Suprapubic skin (tissue), 4 donors: Measurements from ENCODE around the gene KRT27.

ENCODE experiments used
- POLR2A ChIP-seq, 2 donors: fragments of 450-650 bp; IDR thresholded peaks; one replicate each; pipeline ENCODE4 v1.6.1; 2017; ENCODE audit warnings: antibody characterized with exemption in 2 of 2, mild to moderate bottlenecking in 2 of 2, moderate library complexity in 2 of 2
- POLR2AphosphoS5 ChIP-seq, 3 donors: sonication (generic); formaldehyde crosslinking; IDR thresholded peaks; one replicate each; pipeline ENCODE4 v1.6.1; 2017; ENCODE audit warnings: antibody characterized with exemption in 3 of 3
- TF ChIP-seq, protein P1 (sequence below), 2 donors: fragments of 200-600 bp in 1 of 2; fragments of 450-650 bp in 1 of 2; sonication (generic) in 1 of 2; IDR thresholded peaks; one replicate each; pipeline ENCODE4 v1.5.1; 2016 to 2019; ENCODE audit warnings: antibody characterized with exemption in 2 of 2, mild to moderate bottlenecking in 1 of 2, moderate library complexity in 1 of 2

GRCh38 chr17:40793832-40794231 is 11.5 kb upstream of the KRT27 start:
- TF ChIP-seq, protein P1, sequence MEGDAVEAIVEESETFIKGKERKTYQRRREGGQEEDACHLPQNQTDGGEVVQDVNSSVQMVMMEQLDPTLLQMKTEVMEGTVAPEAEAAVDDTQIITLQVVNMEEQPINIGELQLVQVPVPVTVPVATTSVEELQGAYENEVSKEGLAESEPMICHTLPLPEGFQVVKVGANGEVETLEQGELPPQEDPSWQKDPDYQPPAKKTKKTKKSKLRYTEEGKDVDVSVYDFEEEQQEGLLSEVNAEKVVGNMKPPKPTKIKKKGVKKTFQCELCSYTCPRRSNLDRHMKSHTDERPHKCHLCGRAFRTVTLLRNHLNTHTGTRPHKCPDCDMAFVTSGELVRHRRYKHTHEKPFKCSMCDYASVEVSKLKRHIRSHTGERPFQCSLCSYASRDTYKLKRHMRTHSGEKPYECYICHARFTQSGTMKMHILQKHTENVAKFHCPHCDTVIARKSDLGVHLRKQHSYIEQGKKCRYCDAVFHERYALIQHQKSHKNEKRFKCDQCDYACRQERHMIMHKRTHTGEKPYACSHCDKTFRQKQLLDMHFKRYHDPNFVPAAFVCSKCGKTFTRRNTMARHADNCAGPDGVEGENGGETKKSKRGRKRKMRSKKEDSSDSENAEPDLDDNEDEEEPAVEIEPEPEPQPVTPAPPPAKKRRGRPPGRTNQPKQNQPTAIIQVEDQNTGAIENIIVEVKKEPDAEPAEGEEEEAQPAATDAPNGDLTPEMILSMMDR (IDR thresholded peaks at IDR 0.05) = no peak
- TF ChIP-seq POLR2AphosphoS5 (IDR thresholded peaks at IDR 0.05) = no peak
- TF ChIP-seq POLR2A (IDR thresholded peaks at IDR 0.05) = no peak
